Right lobe of liver (tissue), 4 donors: ENCODE data around the gene TMEM98.

Source experiments
- CTCF ChIP-seq, 4 donors: fragments of 200-600 bp in 3 of 4; fragments of 450-650 bp in 1 of 4; IDR thresholded peaks; one replicate each; pipeline versions ENCODE4 v1.5.1 to v1.8.0; 2016 to 2022; ENCODE audit warnings: antibody characterized with exemption in 4 of 4, mild to moderate bottlenecking in 2 of 4
- POLR2A ChIP-seq: fragments of 450-650 bp; IDR thresholded peaks from one replicate; pipeline ENCODE4 v1.6.1; 2017; ENCODE audit warnings: antibody characterized with exemption, mild to moderate bottlenecking
- donor health status: DM: no; HTN: no; CAD: no.
- donor health status: DM: no; HTN: no; CAD: no.
- donor health status: DM: no; HTN: yes; CAD: no.

- TF ChIP-seq POLR2A (no peak), CTCF (IDR thresholded peaks at IDR 0.05) (no peak)
These were observed 8.4 kb downstream of the TMEM98 start for GRCh38 chr17:32936186-32936893.
